HT-29 (cell line): ENCODE data around the gene ROCK2. TPM values are rescaled to one million over a fixed set of nuclear protein-coding genes. Genes with fewer than 3 reads are reported as not detected.
"Not testable (repeated sequence)": the region's sequence is repeated elsewhere in the genome, so short reads cannot be mapped to it uniquely, and the experiment has no call there.

ENCODE experiments used
- DNase-seq: peaks from one replicate; pipeline ENCODE4 v3.0.0-alpha.2; 2015; ENCODE audit warnings: low spot score
- total RNA-seq: library from RNA; depleted of rRNA; stranded (reverse); fragments of >200 nt; shearing (Covaris generic); gene quantifications from 2 replicates; pipeline ENCODE4 v1.2.3, GENCODE V29; 2014

Gene ROCK2
- total RNA-seq, 1 experiment from 2014 or later, result 39.4 TPM

- no peak for DNase-seq
Measured at GRCh38 chr2:11340717-11341116, 3.7 kb downstream of the ROCK2 start.

- no peak for DNase-seq
Measured at GRCh38 chr2:11339508-11340083, 4.8 kb downstream of the ROCK2 start.

DNA sequence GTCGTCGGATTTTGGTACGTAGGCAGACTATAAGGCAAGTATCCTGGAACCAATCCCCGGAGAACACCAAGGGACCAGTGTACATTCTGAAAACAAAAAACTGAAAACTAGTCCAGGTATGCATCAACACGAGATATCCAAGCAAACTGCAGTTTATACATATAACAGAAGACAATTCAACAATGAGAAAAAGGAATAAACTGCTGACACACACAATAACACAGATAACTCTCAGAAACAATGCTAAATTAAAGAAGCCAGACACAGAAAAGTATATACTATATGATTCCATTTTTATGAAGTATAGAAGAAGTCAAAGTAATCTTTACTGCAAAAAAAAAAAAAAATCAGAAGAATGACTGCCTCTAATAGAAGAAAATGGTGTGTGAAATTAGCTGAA, 5.9 kb downstream of the ROCK2 start:
- no peak for DNase-seq

DNA sequence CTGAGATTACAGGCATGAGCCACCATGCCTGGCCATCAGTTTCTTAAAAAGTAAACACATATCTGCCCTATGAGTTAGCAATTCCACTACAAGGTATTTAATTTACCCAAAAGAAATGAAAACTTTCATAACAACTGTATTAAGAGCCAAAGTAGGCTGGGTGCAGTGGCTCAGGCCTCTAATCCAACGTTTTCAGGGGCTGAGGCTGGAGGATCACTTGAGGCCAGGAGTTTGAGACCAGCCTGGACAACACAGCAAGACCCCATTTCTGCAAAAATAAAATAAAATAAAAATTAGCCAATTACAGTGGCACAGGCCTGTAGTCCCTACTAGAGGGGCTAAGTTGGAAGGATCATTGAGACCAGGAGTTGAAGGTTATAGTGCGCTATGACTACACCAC, 6.5 kb downstream of the ROCK2 start:
- DNase-seq, result no peak

DNA sequence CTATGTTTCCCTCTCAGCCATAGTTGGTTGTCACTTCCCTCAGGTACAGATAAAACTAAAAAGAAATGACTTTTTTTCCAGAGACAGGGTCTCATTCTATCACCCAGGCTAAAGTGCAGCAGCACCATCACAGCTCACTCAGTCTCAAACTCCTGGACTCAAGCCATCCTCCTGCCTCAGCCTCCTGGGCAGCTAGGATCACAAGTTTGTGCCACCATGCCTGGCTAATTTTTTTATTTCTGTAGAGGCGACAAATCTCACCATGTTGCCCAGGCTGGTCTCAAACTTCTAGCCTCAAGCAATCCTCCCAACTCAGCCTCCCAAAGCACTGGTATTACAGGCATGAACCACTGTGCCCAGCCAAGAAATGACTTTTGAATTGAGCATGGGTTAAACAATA, 8.2 kb downstream of the ROCK2 start:
- DNase-seq, result no peak

DNA sequence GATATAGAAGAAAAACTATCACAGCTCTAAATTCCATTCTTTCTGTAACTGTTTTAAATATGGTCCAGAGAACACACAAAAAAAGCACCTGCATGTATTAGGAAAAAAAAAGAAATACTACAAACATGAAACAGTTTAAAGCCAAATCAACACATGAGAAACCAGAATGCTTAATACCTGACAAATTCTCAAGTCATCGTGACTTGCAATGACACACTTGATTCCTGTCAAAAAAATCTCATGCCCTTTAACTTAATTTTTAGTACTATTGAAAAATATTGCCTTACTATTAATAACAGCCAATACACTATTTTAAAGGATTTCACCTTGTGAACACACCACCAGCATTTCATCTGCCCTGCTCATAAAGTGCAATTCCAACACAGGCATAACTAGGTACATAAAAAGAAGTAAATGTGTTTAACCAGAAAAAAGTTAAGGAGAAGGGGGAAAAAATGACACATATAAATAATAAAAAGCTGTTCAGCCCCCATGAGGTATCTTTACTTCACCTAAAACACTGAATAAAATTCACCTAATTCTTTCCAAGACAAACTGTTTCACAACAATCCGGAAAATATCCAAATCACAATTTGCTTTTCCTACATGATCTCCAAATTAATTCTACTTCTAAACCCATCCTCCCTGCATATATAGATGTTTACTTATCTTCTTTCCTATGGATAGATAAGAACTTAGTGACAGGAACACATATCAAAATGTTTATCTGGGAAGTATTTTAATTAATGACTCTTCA, 10.8 kb downstream of the ROCK2 start:
- no peak for DNase-seq

- DNase-seq, result no peak
Measured at GRCh38 chr2:11332596-11332995, 11.8 kb downstream of the ROCK2 start.

- DNase-seq, result no peak
Measured at GRCh38 chr2:11330457-11331142, 13.8 kb downstream of the ROCK2 start.

DNA sequence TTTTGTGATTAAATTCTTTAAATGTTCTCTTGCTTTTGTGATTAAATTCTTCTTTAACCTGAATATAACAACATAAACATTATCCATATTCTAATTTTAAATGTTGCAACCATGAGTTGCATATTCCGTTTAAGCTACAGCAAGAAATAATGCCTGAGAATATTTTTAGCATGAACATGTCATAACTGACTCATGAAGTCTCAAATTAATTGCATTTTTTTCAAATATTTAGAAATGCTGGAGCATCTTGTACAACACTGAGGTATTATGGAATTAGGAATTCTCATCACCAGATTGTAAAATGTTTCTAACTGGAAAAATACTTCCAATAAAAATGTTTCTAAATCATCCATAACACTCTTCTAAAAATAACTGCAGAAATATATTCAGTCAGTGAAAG, 14.7 kb downstream of the ROCK2 start:
- no peak for DNase-seq

DNA sequence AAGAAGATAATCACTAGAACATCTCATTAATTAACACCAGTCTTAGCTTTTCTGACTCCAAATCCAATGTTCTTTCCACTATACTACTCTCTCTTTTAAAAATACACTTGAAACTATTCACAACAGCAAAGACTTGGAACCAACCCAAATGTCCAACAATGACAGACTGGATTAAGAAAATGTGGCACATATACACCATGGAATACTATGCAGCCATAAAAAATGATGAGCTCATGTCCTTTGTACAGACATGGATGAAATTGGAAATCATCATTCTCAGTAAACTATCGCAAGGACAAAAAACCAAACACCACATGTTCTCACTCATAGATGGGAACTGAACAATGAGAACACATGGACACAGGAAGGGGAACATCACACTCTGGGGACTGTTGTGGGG, 15.9 kb downstream of the ROCK2 start:
- not testable (repeated sequence) for DNase-seq

GRCh38 chr2:11327871-11328270, 16.6 kb downstream of the ROCK2 start:
- DNase-seq, result no peak

- no peak for DNase-seq
Measured at GRCh38 chr2:11326677-11327211, 17.7 kb downstream of the ROCK2 start.

DNA sequence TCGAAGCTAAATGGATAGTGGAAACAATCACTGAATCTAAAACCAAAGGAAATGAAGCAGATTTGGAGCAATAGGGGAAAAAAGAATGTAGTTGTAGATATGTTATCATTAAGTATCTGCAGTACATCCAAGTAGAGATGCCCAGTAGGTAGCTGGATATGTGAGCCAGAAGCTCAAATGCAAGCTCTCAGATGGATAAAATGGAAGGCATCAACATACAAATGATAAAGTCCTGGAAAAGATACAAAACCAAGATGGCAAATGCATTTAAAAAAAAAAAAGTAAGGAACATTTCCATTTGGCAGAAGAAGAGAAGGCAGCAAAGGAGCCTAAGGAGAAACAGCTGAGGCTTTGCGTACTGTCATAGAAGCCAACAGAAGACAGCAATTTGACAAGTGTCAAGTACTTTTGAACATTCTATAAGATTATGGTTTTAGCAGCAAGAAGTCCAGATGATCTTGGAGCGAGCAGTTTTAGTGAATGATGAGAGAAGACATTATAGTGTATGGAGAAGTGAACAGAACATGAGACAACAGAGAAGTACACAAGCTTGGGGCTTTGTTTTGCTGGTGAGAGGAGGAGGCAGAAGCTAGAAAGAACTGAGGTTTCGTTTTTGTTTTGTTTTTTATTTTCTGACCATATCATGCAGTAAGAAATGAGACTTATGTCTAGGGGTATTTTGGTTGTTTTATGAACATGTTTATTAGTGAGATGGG, 18.3 kb downstream of the ROCK2 start:
- no peak for DNase-seq

GRCh38 chr2:11321847-11322246, 22.6 kb downstream of the ROCK2 start:
- DNase-seq, result no peak

DNA sequence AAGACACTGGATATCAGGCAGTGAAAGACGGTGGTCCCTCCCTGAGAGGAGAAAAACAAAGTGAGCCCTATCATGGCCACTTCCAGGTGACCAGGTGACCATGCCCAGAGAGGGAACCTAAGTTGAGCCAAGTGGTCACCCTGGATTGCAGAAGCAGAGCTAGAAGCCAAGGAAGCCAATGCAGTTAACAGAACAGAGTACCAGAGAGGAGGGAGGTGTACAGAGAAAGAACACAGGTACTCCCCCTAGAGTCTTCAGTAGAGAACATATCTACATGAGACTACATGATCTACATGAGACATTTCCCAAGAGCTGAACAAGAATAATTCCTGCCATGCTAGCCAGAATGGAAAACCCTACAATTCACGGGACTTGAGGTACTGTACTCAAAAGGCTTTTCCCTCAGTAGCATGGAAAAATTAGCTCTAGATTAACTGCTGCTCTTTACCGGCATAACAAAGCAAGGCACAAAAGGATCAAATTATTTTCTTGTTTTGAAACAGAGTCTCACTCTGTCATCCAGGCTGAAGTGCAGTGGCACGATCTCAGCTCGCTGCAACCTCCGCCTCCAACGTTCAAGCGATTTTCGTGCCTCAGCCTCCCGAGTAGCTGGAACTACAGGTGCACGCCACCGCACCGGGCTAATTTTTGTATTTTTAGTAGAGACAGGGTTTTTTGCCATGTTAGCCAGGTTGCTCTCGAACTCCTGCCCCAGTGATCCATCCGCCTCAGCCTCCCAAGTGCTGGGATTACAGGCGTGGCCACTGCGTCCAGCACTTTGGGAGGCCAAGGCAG, 23.5 kb downstream of the ROCK2 start:
- DNase-seq, result no peak

DNA sequence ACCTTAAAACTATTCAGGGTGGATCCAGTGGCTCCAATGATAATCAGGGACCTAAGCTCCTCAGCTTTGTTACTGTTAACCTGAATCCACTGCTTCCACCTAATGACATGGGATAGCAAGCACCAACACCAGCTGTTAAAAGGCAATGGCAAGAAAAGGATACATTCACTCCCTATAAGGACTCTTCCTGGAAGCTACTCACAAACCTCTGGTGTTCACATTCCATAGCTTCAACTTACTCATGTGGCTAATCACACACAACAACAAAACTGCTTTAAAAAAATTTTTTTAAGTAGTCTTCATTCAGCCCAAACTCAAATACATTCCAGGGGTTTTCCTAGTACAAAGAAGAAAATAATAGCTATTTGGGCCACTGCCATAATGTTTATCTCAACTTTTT, 24.5 kb downstream of the ROCK2 start:
- DNase-seq, result no peak

DNA sequence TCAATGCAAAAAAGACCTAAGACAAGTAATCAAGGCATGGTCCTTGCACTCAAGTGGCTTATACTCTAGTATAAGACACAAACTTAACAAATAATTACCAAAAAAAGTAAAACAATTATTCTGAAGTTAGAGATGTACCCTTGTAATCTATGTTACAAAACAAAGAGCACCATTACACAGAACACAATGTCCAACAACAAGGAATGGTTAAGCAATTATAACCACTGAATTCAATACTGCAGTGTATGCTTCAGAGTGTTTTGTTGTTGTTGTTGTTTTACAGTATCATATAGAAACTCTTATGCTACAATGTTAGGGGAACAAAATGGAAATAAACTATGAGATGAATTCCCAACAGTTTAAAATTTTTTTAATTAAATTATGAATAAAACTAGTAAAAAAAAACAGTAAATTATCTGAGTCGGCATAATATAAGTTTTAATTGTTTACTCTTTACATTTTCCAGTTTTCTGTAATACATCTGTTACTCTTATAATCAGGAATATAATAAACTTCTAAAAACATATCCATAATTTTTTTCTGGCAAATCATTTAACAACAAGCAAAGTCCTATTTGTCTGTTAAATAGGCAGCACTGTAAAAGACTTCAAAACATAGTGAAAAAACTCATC, 29.2 kb downstream of the ROCK2 start:
- DNase-seq, result no peak

- DNase-seq, result no peak
Measured at GRCh38 chr2:11314487-11314886, 29.9 kb downstream of the ROCK2 start.

- no peak for DNase-seq
Measured at GRCh38 chr2:11312770-11313471, 31.5 kb downstream of the ROCK2 start.

DNA sequence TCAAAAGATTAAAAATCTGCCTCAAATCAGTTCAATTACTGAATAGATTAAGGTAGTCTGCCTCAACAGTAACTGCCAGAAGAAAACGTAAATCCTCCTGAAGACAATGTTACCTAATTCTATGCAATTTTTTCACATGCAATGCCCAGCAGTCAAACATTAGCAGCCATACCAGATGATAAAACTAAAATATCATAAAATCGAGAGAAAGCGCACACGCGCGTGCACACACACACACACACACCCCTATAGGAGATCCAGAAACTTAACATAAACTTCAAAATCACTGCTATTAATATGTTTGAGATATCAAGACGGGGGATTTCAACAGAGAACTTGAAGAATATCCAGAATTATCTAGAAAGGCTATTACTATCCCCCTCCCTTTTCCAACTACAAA, 32.9 kb downstream of the ROCK2 start:
- no peak for DNase-seq
